B cell (primary cell): ENCODE measurements around the gene DNAJA2. TPM values are rescaled to one million over a fixed set of nuclear protein-coding genes. Genes with fewer than 3 reads are reported as not detected.

Experiments
- ATAC-seq: fragments of 200-7000 bp; cut with Tn5 transposase; one replicate; pipeline ENCODE4 v1.10.0; 2021; ENCODE audit warnings: low read depth, mild to moderate bottlenecking, moderate number of reproducible peaks, moderate library complexity
- CTCF ChIA-PET: fragments of 350-600 bp; sonication (Branson Sonifier 250); formaldehyde crosslinking; loops from one replicate; lab custom pipeline; 2021; ENCODE audit warnings: antibody characterized with exemption, inconsistent platforms; lab: Charles Lee
- POLR2A ChIA-PET: fragments of 350-600 bp; sonication (Branson Sonifier 250); formaldehyde crosslinking; loops from one replicate; lab custom pipeline; 2021; ENCODE audit warnings: antibody characterized with exemption; lab: Charles Lee
- DNase-seq: peaks from one replicate; pipeline ENCODE4 v3.0.0; 2013
- H2AFZ ChIP-seq: 2 replicates; pipeline ENCODE4 v1.6.1; 2012; ENCODE audit warnings: mild to moderate bottlenecking, low read depth, low read length; ENCODE audit not compliant: insufficient read depth, poor library complexity, severe bottlenecking
- H3K27ac ChIP-seq, 2 donors: 1 replicate in 1 of 2; 2 replicates in 1 of 2; pipeline ENCODE4 v1.5.1; 2012 to 2013; ENCODE audit warnings: low read length in 2 of 2, mild to moderate bottlenecking in 2 of 2, moderate library complexity in 1 of 2
- H3K27me3 ChIP-seq, 4 experiments: fragments of 200-600 bp in 1 of 4; sonication (generic) in 1 of 4; replicated peaks in 1 of 4; 1 replicate in 2 of 4; 2 replicates in 2 of 4; pipeline versions ENCODE4 v1.6.1 to v1.7.0; 2013 to 2016; ENCODE audit warnings: low read length in 3 of 4, mild to moderate bottlenecking in 2 of 4, mixed read lengths in 1 of 4, moderate library complexity in 1 of 4; ENCODE audit not compliant: insufficient read depth in 4 of 4, control insufficient read depth in 3 of 4; ENCODE audit errors: control extremely low read depth in 1 of 4
- H3K36me3 ChIP-seq, 2 experiments: replicated peaks in 1 of 2; 1 replicate in 1 of 2; 2 replicates in 1 of 2; pipeline versions ENCODE4 v1.6.1 to v1.7.1; 2013; ENCODE audit warnings: low read length in 1 of 2; ENCODE audit not compliant: insufficient read depth in 2 of 2, control insufficient read depth in 1 of 2; ENCODE audit errors: control extremely low read depth in 1 of 2, extremely low read depth in 1 of 2
- H3K4me1 ChIP-seq, 2 donors: fragments of 200-600 bp in 1 of 2; sonication (generic) in 1 of 2; 1 replicate in 1 of 2; 2 replicates in 1 of 2; pipeline versions ENCODE4 v1.5.1 to v1.6.1; 2013 to 2017; ENCODE audit warnings: low read length in 2 of 2; ENCODE audit not compliant: control insufficient read depth in 2 of 2, insufficient read depth in 2 of 2
- H3K4me2 ChIP-seq: replicated peaks from 2 replicates; pipeline ENCODE3; 2012; ENCODE audit warnings: mild to moderate bottlenecking, low read depth, low read length; ENCODE audit not compliant: poor library complexity, severe bottlenecking
- H3K4me3 ChIP-seq, 5 experiments: fragments of 200-600 bp in 1 of 5; sonication (generic) in 1 of 5; 1 replicate in 3 of 5; 2 replicates in 2 of 5; pipeline versions ENCODE4 v1.5.1 to v1.7.0; 2011 to 2016; ENCODE audit warnings: low read length in 4 of 5, mild to moderate bottlenecking in 4 of 5, low read depth in 2 of 5, control low read depth in 1 of 5, moderate library complexity in 1 of 5; ENCODE audit not compliant: insufficient read depth in 1 of 5; ENCODE audit errors: control extremely low read depth in 1 of 5, extremely low read depth in 1 of 5
- H3K79me2 ChIP-seq: fragments of 200-600 bp; sonication (generic); one replicate; pipeline ENCODE4 v1.6.0; 2016; ENCODE audit warnings: low read length; ENCODE audit not compliant: control insufficient read depth, insufficient read depth
- H3K9ac ChIP-seq: fragments of 200-600 bp; sonication (generic); 2 replicates; pipeline ENCODE4 v1.6.1; 2017; ENCODE audit warnings: mild to moderate bottlenecking, low read length, moderate library complexity
- H3K9me3 ChIP-seq, 3 donors: one replicate each; pipeline versions ENCODE4 v1.6.1 to v1.7.1; 2013; ENCODE audit warnings: low read length in 2 of 3; ENCODE audit not compliant: control insufficient read depth in 2 of 3, insufficient read depth in 1 of 3; ENCODE audit errors: control extremely low read depth in 1 of 3
- H4K20me1 ChIP-seq: 2 replicates; pipeline ENCODE4 v1.6.0; 2012; ENCODE audit warnings: mild to moderate bottlenecking, low read length; ENCODE audit not compliant: insufficient read depth, control insufficient read depth, poor library complexity, severe bottlenecking
- H3K27ac Mint-ChIP-seq: one replicate; pipeline ENCODE4 v1.8.0; 2021; ENCODE audit warnings: mixed read lengths
- H3K27me3 Mint-ChIP-seq: one replicate; pipeline ENCODE4 v1.8.0; 2021; ENCODE audit warnings: mixed read lengths
- H3K4me1 Mint-ChIP-seq: one replicate; pipeline ENCODE4 v1.8.0; 2021; ENCODE audit warnings: mixed read lengths
- H3K4me3 Mint-ChIP-seq: one replicate; pipeline ENCODE4 v1.8.0; 2021; ENCODE audit warnings: mixed read lengths
- H3K9me3 Mint-ChIP-seq: one replicate; pipeline ENCODE4 v1.8.0; 2022; ENCODE audit warnings: mixed read lengths; ENCODE audit not compliant: insufficient read depth
- EZH2 ChIP-seq: IDR thresholded peaks from 2 replicates; pipeline ENCODE4 v1.6.1; 2012; ENCODE audit warnings: borderline replicate concordance, low read depth, mild to moderate bottlenecking, moderate library complexity, low read length; ENCODE audit not compliant: insufficient read depth, poor library complexity, severe bottlenecking
- WGBS: methylation state at CpG from one replicate; pipeline ENCODE4 v1.1.5; 2013; ENCODE audit warnings: missing lambda C conversion rate; ENCODE audit not compliant: insufficient coverage; 5-methylcytosine and 5-hydroxymethylcytosine counted together
- intact Hi-C: fragments of 100-400 bp; cut with micrococcal nuclease; formaldehyde crosslinking; loops from one replicate; pipeline ENCODE4 v1.10.0; 2022
- polyA plus RNA-seq: library from polyadenylated mRNA; depleted of rRNA; stranded (reverse); fragments of >200 nt; gene quantifications from 2 replicates; pipeline ENCODE4 v1.2.3, GENCODE V29; 2012
- total RNA-seq, 2 donors: library from RNA; stranded (reverse); fragments of 120-200 nt in 1 of 2; gene quantifications; 1 replicate in 1 of 2; 2 replicates in 1 of 2; pipeline versions ENCODE4 v1.2.3 to v1.2.4, GENCODE V29; 2013 to 2022
- TF ChIP-seq, protein P1 (sequence below): fragments of 200-600 bp; IDR thresholded peaks from one replicate; pipeline ENCODE4 v1.8.0; 2022; ENCODE audit warnings: antibody characterized with exemption, mild to moderate bottlenecking

The DNAJA2 gene
- total and polyA plus RNA-seq, 2 donors (not counting 1 experiment from before 2014, with no cell fraction given) = 8.8 to 57.0 TPM

DNA sequence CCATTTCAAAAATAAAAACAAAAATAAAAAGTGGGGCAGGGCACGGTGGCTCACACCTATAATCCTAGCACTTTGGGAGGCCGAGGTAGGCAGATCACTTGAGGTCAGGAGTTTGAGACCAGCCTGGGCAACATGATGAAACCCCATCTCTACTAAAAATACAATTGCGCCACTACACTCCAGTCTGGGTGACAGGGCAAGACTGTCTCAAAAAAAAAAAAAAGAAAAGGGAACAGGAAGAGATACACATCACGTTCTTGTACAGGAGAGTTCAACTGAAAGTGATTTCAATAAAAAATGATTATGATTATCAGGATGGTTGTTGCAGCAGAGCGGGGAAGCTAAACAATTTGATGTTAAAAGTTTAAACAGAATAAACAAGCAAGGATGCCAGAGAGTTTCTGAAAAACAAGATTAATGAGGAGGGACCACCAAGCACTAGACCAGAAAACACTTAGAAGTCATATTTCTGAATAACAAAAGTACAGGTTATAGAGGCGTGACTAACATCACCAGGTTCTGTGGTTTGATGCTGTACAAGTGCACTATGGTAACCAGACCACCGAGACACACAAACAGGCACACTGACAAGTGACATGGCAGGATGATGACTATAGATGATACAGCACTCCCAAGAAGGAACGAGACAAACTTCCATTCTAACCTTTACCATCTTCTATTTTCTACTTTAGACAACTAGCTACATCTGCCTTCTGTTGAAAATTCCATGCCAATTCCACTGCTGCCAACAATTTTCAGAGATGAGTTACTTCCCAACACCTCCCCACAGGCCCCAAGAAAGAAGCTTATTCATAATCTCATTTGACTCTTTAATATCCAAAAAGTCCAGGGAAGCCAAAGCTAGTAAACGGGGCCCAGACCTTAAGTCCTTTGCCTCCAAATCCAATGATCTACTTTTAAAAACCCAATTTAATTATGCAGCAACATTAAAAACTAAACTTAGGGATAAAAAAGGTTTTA is 11.8 kb downstream of the DNAJA2 start:
- Histone ChIP-seq H2AFZ (no peak overlapping the region), H3K9me3 (no peaks in the 10 kb centered on the region), H3K27me3 (no peaks in the 10 kb centered on the region), H3K36me3 (peaks cover 24 to 93% of the 10 kb centered on the region in 2 experiments), H3K4me3 (no peak overlapping the region), H3K79me2 (peaks cover 52% of the 10 kb centered on the region), H3K4me2 (peak overlapping the region; percentile 3), H3K27ac (peak overlapping the region; percentile 44 to 69), H4K20me1 (peaks cover 56% of the 10 kb centered on the region), H3K4me1 (peaks cover 11 to 13% of the 10 kb centered on the region in 2 donors), H3K9ac (no peak overlapping the region)
- H3K27me3 Mint-ChIP-seq = no peaks in the 10 kb centered on the region
- POLR2A ChIA-PET = no interaction called here
- CTCF ChIA-PET = interaction anchor here (1.1 to 1.7 kb wide), 4 partner anchors 11 to 1203 kb away, joined by 4 to 6 read pairs (median 5); no protein-coding TSS in a partner anchor
- H3K9me3 Mint-ChIP-seq = no peaks in the 10 kb centered on the region
- DNase-seq (peak; percentile 60), ATAC-seq (peak; percentile 43)
- H3K4me1 Mint-ChIP-seq = peaks cover 19% of the 10 kb centered on the region
- 50% methylated on average over 4 of the region's 9 CpGs for WGBS
- TF ChIP-seq, protein P1, sequence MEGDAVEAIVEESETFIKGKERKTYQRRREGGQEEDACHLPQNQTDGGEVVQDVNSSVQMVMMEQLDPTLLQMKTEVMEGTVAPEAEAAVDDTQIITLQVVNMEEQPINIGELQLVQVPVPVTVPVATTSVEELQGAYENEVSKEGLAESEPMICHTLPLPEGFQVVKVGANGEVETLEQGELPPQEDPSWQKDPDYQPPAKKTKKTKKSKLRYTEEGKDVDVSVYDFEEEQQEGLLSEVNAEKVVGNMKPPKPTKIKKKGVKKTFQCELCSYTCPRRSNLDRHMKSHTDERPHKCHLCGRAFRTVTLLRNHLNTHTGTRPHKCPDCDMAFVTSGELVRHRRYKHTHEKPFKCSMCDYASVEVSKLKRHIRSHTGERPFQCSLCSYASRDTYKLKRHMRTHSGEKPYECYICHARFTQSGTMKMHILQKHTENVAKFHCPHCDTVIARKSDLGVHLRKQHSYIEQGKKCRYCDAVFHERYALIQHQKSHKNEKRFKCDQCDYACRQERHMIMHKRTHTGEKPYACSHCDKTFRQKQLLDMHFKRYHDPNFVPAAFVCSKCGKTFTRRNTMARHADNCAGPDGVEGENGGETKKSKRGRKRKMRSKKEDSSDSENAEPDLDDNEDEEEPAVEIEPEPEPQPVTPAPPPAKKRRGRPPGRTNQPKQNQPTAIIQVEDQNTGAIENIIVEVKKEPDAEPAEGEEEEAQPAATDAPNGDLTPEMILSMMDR = no peak
- TF ChIP-seq EZH2 = no peak
- H3K4me3 Mint-ChIP-seq = peak overlapping the region; percentile 24
- H3K27ac Mint-ChIP-seq = peak overlapping the region; percentile 74
- intact Hi-C loops = no loop called here

DNA sequence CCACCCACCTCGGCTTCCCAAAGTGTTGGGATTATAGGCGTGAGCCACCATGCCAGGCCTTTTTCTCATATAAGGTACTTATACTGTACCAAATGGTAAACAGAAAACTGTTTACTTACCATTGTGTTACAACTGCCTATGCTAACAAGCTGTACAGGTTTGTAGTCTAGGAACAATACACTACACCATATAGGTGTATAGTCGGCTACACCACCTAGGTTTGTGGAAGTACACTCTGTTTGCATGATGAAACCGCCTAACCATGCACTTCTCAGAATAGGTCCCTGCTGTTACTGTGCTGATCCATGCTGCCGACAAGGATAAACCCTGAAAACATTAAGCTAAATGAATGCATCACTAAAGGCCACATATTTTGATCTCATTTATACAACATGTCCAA is 18.9 kb downstream of the DNAJA2 start:
- H3K36me3 ChIP-seq = peaks cover 7 to 51% of the 10 kb centered on the region in 2 experiments
- POLR2A ChIA-PET = no interaction called here
- Mint-ChIP-seq H3K27ac (no peak overlapping the region), H3K4me1 (peaks cover 2% of the 10 kb centered on the region), H3K9me3 (no peaks in the 10 kb centered on the region), H3K27me3 (no peaks in the 10 kb centered on the region), H3K4me3 (no peak overlapping the region)
- no peak for DNase-seq
- no peak overlapping the region for H3K4me2 ChIP-seq
- intact Hi-C loops = no loop called here
- peaks cover 3% of the 10 kb centered on the region for H3K79me2 ChIP-seq
- H3K27ac ChIP-seq = no peak overlapping the region
- H3K4me1 ChIP-seq = no peaks in the 10 kb centered on the region
- TF ChIP-seq, protein P1 = no peak
- TF ChIP-seq EZH2 = no peak
- H3K9me3 ChIP-seq = no peaks in the 10 kb centered on the region
- H3K9ac ChIP-seq = no peak overlapping the region
- no peak overlapping the region for H2AFZ ChIP-seq
- 90% methylated on average over 2 of the region's 5 CpGs for WGBS
- H3K27me3 ChIP-seq = no peaks in the 10 kb centered on the region
- H4K20me1 ChIP-seq = peaks cover 6% of the 10 kb centered on the region
- no peak overlapping the region for H3K4me3 ChIP-seq
- no peak for ATAC-seq
- CTCF ChIA-PET = interaction anchor here (0.6 kb wide), 1 partner anchor 1205 kb away, joined by 3 read pairs; no protein-coding TSS in a partner anchor
